Activated CD4-positive, alpha-beta T cell treated with anti-CD3 and anti-CD28 coated beads for 48 hours (primary cell): Measurements from ENCODE around the gene HSPBP1.

Source experiments
- DNase-seq: peaks from one replicate; pipeline ENCODE4 v3.0.0-alpha.2; 2020

HSPBP1 gene

DNA sequence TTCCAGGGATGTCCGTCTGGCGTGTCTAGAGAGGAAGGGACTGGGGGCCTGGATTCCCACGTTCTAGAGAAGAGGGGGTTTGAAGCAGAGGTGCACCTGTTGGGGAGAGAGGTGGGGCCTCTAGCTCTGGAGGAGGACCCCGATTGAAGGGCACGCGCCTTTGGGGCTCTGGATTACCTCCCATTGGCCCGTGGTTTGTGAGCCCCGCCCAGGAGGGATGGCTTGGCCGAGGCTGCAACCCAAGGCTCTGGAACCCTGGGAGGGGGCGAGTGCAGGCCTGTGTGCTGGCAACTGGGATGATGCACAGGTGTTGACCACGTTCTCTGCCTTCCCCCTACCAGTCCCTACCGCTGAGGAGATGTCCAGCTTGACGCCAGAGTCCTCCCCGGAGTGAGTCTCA, 25.1 kb upstream of the HSPBP1 start:
- DNase-seq: no peak

DNA sequence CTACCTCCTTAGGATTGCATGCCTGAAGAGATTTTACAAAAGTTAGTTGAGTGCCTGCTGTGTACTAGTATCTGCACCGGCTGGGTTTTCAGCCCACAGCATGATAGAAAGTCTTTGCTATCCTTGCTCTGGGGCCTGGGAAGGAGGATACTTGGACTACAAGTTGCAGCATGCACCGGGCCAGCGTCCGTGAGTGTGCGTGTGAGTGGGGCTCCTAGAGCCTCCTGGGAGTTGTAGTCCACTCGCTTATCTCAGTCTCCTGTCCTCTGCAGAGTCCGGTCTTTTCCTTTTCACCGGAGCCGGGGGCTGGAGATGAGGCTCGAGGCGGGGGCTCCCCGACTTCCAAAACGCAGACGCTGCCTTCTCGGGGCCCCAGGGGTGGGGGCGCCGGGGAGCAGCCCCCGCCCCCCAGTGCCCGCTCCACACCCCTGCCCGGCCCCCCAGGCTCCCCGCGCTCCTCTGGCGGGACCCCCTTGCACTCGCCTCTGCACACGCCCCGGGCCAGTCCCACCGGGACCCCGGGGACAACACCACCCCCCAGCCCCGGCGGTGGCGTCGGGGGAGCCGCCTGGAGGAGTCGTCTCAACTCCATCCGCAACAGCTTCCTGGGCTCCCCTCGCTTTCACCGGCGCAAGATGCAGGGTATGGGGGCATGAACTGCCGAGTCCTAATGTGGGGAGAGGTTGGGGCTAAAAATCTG, 24.5 kb upstream of the HSPBP1 start:
- DNase-seq: peak; percentile 71

DNA sequence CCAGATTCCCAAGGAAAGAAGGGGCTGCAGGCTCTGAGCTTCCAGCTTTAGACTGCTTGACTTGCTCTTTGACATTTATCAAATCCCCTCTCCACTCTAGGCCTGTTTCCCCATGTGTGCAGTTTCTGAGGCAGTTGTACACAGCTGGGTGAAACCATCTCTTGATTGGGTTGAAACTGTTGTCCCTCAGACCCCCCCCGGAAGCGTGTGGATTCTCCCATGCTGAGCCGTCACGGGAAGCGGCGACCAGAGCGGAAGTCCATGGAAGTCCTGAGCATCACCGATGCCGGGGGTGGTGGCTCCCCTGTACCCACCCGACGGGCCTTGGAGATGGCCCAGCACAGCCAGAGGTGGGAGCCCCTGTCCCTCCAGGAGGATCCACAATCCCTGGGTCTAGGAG, 23.6 kb upstream of the HSPBP1 start:
- DNase-seq: no peak

DNA sequence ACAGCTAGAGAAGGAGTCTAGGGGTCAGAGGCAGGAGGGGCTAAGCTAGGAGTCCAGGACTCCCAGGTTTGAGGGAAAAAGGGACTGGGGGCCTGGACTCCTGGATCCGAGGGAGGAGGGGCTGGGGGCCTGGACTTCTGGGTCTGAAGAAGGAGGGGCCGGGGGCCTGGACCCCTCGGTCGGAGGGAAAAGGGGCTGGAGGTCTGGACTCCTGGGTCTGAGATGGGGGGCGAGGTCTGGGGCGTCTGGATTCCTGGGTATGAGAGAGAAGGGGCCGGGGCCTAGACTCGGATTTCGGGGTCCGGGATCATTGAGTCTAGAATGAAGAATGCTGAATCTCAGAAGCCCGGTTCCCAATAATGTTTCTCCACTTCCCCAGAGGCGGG, 22.4 kb upstream of the HSPBP1 start:
- no peak for DNase-seq

DNA sequence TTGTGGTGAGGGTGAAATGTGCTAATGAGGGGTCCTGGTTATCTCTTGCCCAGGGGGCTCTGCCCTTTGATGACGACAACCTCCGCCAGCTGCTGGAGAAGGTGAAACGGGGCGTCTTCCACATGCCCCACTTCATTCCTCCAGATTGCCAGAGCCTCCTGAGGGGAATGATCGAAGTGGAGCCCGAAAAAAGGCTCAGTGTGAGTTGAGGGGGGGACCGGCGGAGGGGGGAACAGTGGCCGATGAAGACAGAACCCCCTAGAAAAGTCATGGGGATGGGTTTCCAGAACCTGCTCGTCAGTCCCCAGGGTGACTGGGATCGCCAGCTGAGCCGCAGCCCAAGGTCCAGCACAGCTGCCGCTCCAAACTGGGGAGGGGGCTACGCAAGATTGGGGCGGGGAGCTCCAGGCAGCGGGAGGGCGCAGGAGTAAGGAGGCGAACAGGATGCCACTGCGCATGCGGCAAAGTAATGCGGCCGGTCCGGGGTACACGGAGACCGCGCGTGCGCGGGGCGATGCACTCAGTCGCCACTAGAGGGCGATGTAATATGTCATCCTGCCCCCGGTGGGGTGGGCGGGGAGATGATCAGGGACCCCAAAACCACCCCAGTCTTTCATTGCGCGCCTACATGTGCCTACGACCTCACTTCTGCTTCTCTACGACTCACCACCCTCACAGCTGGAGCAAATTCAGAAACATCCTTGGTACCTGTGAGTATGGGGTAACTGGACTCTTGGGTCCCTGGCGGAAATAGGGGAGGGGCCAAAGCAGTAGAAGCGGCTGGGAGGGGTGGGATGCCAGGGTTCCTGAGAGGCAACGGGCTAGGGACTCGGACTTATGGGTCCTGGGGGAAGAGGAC, 21.8 kb upstream of the HSPBP1 start:
- peak; percentile 97 for DNase-seq

DNA sequence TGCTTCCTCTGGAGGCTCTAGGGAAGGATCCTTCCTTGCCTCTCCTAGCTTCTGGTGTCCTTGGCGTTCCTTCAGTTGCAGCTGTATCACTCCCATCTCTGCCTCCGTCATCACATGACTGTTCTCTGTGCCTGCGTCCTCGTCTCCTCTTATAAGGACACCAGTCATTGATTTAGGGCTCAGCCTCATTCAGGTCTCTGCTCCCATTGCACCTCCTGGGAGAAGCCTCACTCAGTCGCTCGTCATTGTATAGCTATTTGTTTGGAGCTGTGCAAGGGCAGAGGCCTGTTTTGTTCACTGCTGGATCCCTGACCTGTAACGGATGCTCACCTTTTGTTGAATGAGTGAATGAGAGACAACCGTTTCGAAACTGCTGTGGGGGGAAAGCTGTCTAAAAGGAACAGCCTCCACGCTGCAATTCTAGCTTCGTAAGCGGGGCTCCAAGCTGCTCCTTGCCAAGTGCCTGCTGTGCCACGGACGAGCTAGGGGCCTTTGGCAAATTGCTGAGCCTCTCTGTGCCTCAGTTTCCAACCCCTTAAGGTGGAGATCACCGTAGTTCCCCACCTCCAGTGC, 21.1 kb upstream of the HSPBP1 start:
- DNase-seq: no peak

DNA sequence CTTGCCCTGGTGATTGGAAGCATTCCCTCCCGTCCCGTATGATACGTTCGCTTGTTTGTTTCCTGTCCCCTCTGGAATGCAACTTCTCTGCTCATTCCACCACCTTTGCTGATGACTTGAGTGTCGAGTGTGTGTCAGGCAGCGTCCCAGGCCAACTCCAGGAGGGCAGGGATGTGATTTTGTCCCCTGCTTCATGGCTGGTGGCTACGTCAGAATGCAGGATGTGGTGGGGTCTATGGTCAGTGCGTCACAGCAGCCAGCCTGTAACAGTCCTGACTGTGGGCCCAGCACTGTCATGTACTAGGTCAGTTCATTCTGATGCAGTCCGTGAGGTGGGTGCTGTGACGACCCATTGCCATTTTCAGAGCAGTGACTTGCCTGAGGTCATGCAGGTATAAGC, 20.1 kb upstream of the HSPBP1 start:
- no peak for DNase-seq

DNA sequence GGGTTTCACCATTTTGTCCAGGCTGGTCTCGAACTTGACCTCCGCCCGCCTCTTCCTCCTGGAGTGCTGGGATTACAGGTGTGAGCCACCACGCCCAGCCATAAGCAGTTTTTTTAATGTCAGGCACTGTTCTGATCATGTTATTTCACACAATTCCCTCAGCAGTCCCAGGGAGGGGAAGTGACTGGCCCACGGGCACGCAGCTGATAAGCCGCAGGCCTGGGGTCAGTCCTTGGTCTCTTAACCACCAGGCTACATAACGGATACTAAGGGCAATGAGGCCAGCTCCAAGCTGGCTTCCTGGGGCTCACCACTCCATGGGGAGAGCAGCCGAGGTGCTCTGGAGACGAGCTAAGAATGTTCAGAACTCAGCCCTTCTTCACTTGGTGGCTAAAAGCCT, 17.4 kb upstream of the HSPBP1 start:
- no peak for DNase-seq

DNA sequence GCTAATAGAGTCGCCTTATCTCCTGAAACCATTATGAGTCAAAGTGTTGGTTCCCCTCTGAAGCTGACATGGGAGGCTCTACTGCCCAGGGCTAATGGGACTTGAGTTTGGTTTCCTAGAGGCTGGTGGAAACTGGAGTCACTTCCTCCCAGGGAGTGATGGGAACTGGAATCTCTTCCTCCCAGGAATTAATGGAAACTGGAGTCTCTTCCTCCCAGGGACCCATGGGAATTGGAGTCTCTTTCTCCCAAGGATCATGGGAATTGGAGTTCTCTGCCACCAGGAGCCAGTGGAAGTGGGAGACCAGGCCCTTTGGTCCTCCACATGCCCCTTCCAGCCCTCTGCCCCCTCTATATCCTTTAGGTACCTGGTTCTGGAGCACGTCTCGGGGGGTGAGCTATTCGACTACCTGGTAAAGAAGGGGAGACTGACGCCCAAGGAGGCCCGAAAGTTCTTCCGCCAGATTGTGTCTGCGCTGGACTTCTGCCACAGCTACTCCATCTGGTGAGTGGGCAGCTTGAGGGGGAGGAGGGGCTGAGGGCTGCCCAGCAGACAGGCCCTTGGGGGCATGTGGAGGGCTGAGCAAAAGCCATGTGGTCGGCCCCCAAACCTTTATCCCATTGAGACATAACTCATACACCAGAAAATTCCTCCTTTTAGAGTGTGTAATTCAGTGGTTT, 9.3 kb upstream of the HSPBP1 start:
- DNase-seq: no peak

DNA sequence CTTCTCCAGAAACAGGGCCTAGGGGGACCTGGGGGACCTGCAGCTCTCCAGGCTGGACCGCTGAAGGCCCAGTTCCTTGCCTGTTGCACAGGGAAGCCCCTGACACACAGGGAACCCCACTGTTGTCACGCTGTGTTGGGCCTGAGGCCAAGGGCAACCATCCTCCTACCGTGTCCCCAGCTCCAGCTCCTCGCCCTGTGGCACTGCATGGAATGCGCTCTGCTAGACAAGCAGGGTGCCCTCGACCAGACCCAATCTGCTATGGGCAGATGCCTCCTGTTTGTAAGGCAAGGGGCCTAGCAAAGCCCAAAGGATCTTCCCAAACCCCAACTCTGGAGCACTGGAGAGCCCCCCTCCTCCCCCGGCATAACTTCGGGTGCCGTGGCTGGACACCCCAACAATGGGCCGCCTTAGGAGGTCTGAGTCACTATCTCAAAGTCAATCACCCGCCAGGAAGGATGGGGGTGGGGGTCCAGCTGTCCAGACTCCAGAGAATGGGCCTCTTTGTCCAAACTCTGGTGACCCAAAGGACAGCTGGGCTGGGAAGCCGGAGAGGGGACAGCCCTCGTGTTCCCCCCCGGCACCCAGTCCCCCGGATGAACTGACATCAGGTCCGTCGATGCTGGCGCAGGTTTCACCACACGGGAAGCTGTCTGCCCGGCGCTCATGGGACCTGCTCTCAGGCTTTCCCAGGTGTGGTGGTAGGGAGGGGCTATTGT, 7.6 kb upstream of the HSPBP1 start:
- no peak for DNase-seq

DNA sequence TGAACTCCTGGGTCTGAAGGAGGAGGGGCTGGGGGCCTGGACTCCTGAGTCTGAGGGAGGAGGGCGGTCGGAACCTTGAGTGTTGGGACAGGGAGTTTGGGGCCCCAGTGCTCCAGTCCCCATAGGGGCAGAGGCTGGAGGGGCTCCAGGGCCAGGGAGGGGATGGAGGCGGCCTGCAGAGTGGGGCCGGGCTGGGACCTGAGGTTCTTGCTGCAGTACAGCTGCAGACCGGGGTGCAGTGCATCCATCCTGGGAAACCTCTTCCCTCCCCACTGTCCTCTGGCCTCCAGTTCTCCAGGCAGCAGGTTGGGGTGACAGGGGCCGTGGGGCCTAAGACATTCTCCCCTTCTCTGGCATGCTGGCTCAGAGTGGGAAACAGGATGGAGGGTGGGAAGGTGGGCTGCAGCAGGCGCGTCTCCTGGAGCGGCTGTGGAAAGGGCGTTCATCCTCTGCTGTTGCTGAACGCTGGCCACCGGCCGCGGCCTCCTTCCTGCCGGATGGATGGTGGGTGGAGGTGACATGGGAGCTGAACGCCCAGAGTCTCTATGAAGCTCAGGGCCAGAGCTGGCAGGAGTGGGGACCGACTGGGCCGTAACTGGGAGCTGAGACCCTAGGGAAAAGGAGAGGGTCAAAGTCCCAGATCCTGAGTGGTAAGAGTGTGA, 5.5 kb upstream of the HSPBP1 start:
- DNase-seq: no peak

DNA sequence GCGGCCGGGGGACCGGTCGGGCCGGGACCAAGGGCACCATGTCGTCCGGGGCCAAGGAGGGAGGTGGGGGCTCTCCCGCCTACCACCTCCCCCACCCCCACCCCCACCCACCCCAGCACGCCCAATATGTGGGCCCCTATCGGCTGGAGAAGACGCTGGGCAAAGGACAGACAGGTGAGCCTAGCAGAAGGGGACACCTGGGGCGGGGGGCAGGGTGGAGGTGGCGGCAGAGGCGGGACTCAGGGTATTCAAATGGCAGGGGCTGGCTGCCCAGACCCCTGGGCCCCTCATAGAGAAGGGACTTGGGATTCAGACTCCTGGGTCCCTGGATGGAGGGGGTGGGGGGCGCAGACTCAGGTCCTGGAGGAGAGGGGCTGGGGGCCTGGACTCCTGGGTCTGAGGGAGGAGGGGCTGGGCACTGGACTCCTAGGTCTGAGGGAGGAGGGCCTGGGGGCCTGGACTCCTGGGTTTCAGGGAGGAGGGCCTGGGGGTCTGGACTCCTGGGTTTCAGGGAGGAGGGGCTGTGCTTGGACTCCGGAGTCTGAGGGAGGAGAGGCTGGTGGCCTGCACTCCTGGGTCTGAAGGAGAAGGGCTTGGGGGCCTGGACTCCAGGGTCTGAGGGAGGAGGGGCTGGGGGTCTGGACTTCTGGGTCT, 4.6 kb upstream of the HSPBP1 start:
- no peak for DNase-seq

DNA sequence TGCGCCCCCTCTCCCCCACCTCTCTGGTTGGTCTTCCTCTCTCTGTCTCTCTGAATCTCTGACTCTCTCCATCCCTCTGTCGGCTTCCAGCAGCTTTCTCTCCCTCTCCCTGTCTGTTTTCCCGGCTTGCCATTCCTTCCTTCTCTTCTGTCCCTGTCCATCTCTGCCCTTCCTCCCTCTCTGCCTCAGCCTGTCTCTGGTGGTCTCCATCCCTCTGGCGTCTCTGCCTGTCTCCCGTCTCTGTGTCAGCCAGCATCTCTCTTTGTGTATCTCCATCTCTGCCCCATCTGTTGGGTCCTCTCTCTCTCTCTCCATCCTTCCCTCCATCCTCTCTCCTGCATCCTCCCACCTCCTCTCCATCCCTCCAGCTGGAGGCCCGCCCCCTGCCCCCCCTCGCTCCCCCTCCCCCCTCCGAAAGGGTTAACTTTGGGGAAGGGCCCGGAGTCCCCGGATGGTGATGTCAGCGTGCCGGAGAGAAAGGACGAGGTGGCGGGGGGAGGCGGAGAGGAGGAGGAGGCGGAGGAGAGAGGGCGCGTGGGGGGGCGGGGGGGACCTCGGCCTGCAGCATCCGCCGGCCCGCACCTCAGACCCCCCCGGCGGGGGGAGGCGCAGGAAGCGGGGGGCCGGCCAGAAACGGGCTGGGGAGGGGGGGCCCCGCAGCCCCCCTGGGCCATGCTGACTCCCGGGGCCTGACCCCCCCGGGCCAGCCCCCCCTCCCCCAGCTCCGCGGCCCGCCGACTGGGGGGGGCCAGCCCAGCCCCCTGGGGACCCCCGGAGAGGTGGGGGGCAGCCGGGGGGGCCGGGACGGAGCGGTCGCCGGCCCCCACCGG, 3.9 kb upstream of the HSPBP1 start, which contains the start of gene BRSK1:
Gene BRSK1, plus strand, starts transcription at position 450 of the 830 bp plus-strand sequence. CDS start 446 bp downstream, outside the sequence.
- DNase-seq: peak; percentile 56

DNA sequence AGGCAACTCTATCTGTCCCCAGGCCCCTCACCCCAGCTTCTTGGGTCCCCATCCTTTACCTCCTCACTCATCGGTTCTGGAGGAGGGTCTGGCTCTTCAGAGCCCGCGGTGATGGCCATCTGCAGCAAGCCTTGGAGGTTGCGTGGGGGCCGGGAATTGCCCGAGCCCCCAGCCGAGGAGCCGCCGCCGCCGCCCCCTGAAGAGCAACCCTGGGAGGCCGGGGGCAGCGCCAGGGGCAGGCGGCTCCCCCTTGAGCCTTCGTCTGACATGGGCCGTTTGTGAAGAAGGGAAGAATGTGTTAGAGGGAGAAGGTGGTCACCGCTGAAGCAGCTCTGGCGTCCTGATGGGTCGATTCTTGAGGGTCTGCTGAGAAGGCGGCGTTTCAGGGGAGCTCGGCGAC, 570 bp downstream of the HSPBP1 start:
- no peak for DNase-seq

DNA sequence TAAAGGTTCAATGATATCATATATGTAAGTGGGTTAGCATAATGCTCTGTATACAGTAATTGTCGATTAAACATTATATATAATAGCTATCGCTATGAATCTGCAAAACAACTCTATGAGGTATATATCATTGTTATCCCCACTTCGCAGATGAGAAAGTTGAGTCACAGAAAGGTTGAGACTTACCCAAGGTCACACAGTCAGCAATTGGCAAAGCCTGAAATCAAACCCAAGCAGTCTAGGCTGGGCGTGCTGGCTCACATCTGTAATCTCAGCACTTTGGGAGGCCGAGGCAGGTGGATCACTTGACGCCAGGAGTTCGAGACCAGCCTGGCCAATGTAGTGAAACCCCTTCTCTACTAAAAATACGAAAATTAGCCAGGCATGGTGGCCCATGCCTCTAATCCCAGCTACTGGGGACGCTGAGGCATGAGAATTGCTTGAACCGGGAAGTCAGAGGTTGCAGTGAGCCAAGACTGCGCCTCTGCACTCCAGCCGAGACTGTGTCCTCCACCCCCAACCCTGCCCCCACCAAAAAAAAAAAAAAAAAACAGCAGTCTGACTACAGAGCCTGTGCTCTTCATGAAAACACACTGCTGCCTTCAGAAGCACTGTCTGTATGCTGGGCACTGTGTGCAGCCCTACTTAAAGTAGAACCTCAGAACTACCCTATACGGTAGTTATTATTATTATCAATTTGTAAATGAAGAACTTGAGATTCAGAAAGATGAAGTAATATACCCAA, 1.3 kb downstream of the HSPBP1 start:
- no peak for DNase-seq

DNA sequence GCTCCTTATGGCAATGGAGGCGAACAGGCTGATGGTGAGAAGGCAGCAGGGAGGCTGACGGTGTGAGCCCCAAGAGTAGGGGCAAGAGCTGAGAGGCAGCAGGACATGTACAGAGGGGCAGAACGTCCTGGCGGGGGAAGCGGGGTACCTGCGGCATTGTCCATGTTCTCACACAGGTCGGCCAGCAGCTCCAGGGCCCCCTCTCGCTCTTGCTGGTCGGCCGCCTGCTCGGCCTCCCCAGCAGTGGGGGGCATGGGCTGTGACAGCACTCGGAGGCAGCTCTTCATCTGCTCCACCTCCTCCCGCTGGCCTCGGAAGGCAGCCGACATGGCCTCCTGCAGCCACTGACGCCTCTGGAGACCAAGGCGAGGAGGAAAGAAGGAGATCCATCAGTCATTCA, 2.4 kb downstream of the HSPBP1 start:
- no peak for DNase-seq

DNA sequence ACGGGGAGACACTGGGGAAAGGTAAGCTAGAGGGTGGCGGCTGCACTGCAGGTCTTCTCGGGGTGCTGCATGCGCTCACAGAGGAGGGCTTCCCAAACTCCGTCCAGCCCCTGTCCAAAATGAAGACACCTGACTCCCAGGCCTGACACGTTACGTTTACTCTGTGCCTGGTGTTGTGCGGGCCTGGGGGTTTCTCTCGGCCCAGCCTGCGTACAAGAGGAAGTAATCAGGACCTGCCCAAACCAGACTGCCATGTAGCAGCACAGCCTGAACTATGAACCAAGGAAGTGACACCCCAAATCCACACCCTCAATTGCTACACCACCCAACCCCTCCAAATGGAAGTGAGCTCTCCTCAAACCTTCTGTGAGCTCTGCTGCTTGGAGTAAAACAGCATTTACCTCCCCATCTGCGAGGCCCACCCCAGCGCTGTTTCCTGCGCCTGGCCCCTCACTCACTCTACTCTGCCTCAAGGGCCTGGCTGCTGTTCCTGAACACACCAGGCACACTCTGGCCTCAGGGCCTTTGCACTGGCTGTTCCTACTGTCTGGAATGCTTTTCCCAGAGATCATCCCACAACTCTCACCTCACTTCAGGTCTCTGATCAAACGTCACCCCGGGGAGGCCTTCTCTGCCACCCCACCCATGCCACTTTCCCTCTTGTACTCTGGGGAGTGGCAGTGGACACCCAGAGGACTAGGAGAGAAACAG, 3.0 kb downstream of the HSPBP1 start:
- DNase-seq: no peak

DNA sequence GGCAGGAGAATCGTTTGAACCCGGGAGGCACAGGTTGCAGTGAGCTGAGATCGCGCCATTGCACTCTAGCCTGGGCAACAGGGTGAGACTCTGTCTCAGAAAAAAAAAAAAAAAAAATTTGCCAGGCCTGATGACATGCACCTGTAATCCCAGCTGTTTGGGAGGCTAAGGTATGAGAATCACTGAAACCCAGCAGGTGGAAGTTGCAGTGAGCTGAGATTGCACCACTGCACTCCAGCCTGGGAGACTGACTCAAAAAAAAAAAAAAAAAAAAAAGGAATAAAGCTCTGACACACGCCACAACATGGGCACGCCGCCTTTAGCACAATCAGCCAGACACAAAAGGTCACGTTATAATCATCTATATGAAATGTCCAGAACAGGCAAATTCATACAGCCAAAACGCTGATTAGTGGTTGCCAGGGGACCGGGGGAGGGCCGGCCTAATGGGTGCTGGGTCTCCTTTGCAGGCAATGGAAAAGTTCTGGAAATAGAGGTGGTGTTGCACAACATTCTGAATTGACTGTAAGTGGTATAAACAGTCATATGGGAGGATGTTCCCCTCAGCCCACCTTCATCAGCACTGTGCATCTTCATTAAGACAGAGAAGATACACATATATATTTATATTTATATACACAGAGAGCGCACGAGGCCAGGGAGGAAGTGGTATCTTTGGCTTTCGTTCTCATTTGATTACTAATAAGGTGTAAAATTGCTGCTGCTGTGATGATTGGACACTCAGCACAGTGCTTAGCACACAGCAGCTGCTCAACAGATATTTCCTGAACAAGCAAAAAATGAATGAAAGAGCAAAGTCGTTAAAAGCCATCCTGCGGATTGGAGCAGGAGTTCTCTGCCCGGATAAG, 3.8 kb downstream of the HSPBP1 start:
- no peak for DNase-seq
